Heart left ventricle (tissue), 13 donors: ENCODE measurements around the gene RBMY1A1.
"Not testable (repeated sequence)": the region's sequence is repeated elsewhere in the genome, so short reads cannot be mapped to it uniquely, and the experiment has no call there.

Experiments
- POLR2A ChIP-seq, 2 donors: fragments of 450-650 bp; IDR thresholded peaks; one replicate each; pipeline ENCODE4 v1.6.1; 2017; ENCODE audit warnings: antibody characterized with exemption in 2 of 2, mild to moderate bottlenecking in 2 of 2, moderate library complexity in 2 of 2
- TF ChIP-seq, protein P1 (sequence below), 12 donors: fragments of 200-600 bp; sonication (generic) in 4 of 12; IDR thresholded peaks; one replicate each; pipeline versions ENCODE4 v1.5.0 to v1.8.0; 2018 to 2022; ENCODE audit warnings: antibody characterized with exemption in 12 of 12, mild to moderate bottlenecking in 5 of 12
- donor health status: ischemic (EF 13 %, LVEDD 7.1; RV severe dilation, severe dysfunction).
- donor health status: DM: no; HTN: yes; CAD: no.
- donor health status: DM: no; HTN: no; CAD: no.
- donor health status: ischemic (EF 25% LVEDD 6.9; RV normal size, moderate dysfunction).
- donor health status: ischemic (EF 25% LVEDD 5.7; RV mildly dilated, moderate dysfunction).
- donor health status: ischemic (EF 35%, LVEDD 5.7; RV mildly dilated, moderate dysfunction).
- donor health status: nonischemic (EF 11% LVEDD 7.7; RV severe dilation, severe dysfunction).
- donor health status: DM: yes; HTN: yes; CAD: no.
- donor health status: PGD.
- donor health status: ischemic (EF 29% LVEDD 5.4; RV normal size, mild dysfunction).
- donor health status: nonischemic (EF 23%, LVEDD 6.1; RV moderate dilation, normal function).

- TF ChIP-seq, protein P1, sequence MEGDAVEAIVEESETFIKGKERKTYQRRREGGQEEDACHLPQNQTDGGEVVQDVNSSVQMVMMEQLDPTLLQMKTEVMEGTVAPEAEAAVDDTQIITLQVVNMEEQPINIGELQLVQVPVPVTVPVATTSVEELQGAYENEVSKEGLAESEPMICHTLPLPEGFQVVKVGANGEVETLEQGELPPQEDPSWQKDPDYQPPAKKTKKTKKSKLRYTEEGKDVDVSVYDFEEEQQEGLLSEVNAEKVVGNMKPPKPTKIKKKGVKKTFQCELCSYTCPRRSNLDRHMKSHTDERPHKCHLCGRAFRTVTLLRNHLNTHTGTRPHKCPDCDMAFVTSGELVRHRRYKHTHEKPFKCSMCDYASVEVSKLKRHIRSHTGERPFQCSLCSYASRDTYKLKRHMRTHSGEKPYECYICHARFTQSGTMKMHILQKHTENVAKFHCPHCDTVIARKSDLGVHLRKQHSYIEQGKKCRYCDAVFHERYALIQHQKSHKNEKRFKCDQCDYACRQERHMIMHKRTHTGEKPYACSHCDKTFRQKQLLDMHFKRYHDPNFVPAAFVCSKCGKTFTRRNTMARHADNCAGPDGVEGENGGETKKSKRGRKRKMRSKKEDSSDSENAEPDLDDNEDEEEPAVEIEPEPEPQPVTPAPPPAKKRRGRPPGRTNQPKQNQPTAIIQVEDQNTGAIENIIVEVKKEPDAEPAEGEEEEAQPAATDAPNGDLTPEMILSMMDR (IDR thresholded peaks at IDR 0.05), result not testable (repeated sequence)
- not testable (repeated sequence) for TF ChIP-seq POLR2A (IDR thresholded peaks at IDR 0.05)
Measured at GRCh38 chrY:21596287-21596686, 61.6 kb downstream of the RBMY1A1 start.
